NT2/D1 (cell line): ENCODE measurements around the gene TSHZ1.

Source experiments
- DNase-seq: peaks from one replicate; pipeline ENCODE4 v3.0.0-alpha.2; 2011; ENCODE audit warnings: low read depth, low spot score
- H3K27me3 ChIP-seq: 2 replicates; pipeline ENCODE4 v1.6.0; 2011; ENCODE audit warnings: mild to moderate bottlenecking; ENCODE audit not compliant: insufficient read length, insufficient read depth
- H3K36me3 ChIP-seq: 2 replicates; pipeline ENCODE4 v1.6.1; 2011; ENCODE audit warnings: mild to moderate bottlenecking, low read length, mixed read lengths; ENCODE audit not compliant: insufficient read depth, insufficient read length
- H3K4me1 ChIP-seq: 2 replicates; pipeline ENCODE4 v1.5.1; 2011; ENCODE audit not compliant: insufficient read depth, insufficient read length
- H3K4me3 ChIP-seq: 2 replicates; pipeline ENCODE4 v1.5.1; 2011; ENCODE audit warnings: low read depth; ENCODE audit not compliant: insufficient read length
- H3K9ac ChIP-seq: 2 replicates; pipeline ENCODE4 v1.6.0; 2011; ENCODE audit warnings: low read depth; ENCODE audit not compliant: insufficient read length
- H3K9me3 ChIP-seq: 2 replicates; pipeline ENCODE4 v1.5.1; 2011; ENCODE audit warnings: mild to moderate bottlenecking, low read length; ENCODE audit not compliant: insufficient read depth
- SUZ12 ChIP-seq: IDR thresholded peaks from 2 replicates; pipeline ENCODE4 v1.6.1; 2011; ENCODE audit not compliant: insufficient read length, insufficient read depth; ENCODE audit errors: extremely low read depth
- YY1 ChIP-seq: IDR thresholded peaks from 2 replicates; pipeline ENCODE4 v1.6.1; 2011; ENCODE audit not compliant: insufficient read length, insufficient read depth
- ZNF274 ChIP-seq: IDR thresholded peaks from 2 replicates; pipeline ENCODE4 v1.6.1; 2011; ENCODE audit warnings: mild to moderate bottlenecking, low read depth, low read length

The TSHZ1 gene

GRCh38 chr18:75173125-75173432, 37.5 kb upstream of the TSHZ1 start:
- H3K4me3 ChIP-seq: no peak overlapping the region
- TF ChIP-seq ZNF274 (no peak), YY1 (no peak), SUZ12 (no peak)
- no peaks in the 10 kb centered on the region for H3K27me3 ChIP-seq
- DNase-seq: no peak
- H3K36me3 ChIP-seq: no peaks in the 10 kb centered on the region
- H3K4me1 ChIP-seq: no peaks in the 10 kb centered on the region
- H3K9ac ChIP-seq: no peak overlapping the region
- H3K9me3 ChIP-seq: no peaks in the 10 kb centered on the region

DNA sequence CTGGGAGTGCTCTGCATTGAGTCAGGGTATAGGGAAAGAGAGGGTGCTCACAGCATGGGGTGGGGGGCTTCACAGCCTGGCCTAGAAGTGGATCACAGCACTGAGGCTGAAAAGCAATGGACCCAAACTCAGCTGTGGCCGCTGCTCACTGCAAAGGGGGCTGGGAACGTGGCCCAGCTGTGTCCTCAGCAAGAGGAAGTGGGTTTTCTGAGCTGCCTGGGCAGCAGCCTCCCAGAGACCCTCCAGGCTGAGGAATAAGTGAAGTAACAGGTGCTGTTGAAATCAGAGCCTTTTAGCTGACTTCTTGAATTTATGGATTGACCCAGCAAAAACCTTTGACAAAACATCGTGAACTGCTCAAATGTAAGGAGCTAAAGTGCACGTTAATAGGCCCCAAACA, 36.9 kb upstream of the TSHZ1 start:
- DNase-seq: no peak
- Histone ChIP-seq H3K9ac (no peak overlapping the region), H3K4me1 (no peaks in the 10 kb centered on the region), H3K27me3 (no peaks in the 10 kb centered on the region), H3K4me3 (no peak overlapping the region), H3K9me3 (no peaks in the 10 kb centered on the region), H3K36me3 (no peaks in the 10 kb centered on the region)
- TF ChIP-seq SUZ12 (no peak), ZNF274 (no peak), YY1 (no peak)

- no peak overlapping the region for H3K9ac ChIP-seq
- H3K36me3 ChIP-seq: no peaks in the 10 kb centered on the region
- no peaks in the 10 kb centered on the region for H3K4me1 ChIP-seq
- H3K27me3 ChIP-seq: no peaks in the 10 kb centered on the region
- H3K4me3 ChIP-seq: no peak overlapping the region
- TF ChIP-seq ZNF274 (no peak), YY1 (no peak), SUZ12 (no peak)
- no peaks in the 10 kb centered on the region for H3K9me3 ChIP-seq
- DNase-seq: no peak
Measured at GRCh38 chr18:75176849-75177248, 33.7 kb upstream of the TSHZ1 start.

GRCh38 chr18:75178376-75178775, 32.2 kb upstream of the TSHZ1 start:
- TF ChIP-seq YY1 (no peak), SUZ12 (no peak), ZNF274 (no peak)
- Histone ChIP-seq H3K9me3 (no peaks in the 10 kb centered on the region), H3K36me3 (no peaks in the 10 kb centered on the region), H3K4me3 (no peak overlapping the region), H3K4me1 (no peaks in the 10 kb centered on the region), H3K27me3 (no peaks in the 10 kb centered on the region), H3K9ac (no peak overlapping the region)
- no peak for DNase-seq

GRCh38 chr18:75179819-75180600, 30.6 kb upstream of the TSHZ1 start:
- Histone ChIP-seq H3K4me1 (no peaks in the 10 kb centered on the region), H3K27me3 (no peaks in the 10 kb centered on the region), H3K4me3 (no peak overlapping the region), H3K9me3 (no peaks in the 10 kb centered on the region), H3K36me3 (no peaks in the 10 kb centered on the region), H3K9ac (no peak overlapping the region)
- TF ChIP-seq YY1: no peak
- TF ChIP-seq SUZ12: no peak
- no peak for TF ChIP-seq ZNF274
- no peak for DNase-seq

DNA sequence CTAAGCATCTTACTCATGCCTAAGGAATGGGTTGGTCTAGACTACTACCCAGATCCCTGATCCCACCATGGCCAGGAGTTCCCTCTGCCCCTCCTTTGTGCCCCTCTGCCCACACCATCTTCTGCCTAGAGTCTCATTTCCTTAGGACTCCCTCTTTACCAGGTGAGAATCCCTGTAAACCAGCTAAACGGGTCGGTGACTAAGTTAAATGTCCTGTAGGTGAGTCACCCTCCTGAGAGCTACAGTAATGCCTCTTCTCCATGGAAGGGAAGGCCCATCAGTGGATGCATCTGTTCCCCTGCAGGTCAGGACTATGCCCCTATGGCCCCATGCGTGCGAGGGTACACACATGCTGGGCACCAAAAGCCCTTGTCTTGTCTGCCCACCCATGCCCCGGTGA, 27.1 kb upstream of the TSHZ1 start:
- no peaks in the 10 kb centered on the region for H3K4me1 ChIP-seq
- no peak overlapping the region for H3K9ac ChIP-seq
- no peaks in the 10 kb centered on the region for H3K9me3 ChIP-seq
- DNase-seq: no peak
- no peaks in the 10 kb centered on the region for H3K36me3 ChIP-seq
- H3K27me3 ChIP-seq: no peaks in the 10 kb centered on the region
- H3K4me3 ChIP-seq: no peak overlapping the region
- TF ChIP-seq YY1 (no peak), ZNF274 (no peak), SUZ12 (no peak)

DNA sequence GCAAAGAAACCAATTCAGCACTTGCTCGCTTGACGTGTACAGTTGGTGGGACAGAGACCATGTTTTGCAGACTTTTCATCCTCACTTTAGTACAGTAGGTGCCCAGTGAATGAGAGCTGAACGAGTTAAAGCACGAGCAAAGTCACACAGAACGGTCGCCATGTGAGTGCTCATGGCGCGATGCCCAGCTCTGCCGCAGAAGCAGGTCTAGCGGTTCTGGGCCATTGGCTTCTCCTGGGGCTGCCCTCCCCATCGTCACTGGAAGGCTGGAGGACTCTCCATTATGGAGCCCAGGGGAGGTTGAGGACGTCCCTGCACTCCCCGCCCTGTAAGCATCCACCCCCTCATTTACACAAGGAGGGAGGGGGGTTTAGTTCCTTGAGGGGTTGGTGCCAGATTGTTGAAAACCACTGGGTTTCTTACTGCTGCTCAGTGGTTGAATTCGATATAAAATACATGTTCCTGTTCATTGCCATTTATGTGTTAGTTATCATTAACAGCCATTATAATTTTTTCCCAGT, 26.6 kb upstream of the TSHZ1 start:
- Histone ChIP-seq H3K27me3 (no peaks in the 10 kb centered on the region), H3K4me3 (no peak overlapping the region), H3K4me1 (no peaks in the 10 kb centered on the region), H3K9ac (no peak overlapping the region), H3K9me3 (no peaks in the 10 kb centered on the region), H3K36me3 (no peaks in the 10 kb centered on the region)
- no peak for DNase-seq
- no peak for TF ChIP-seq SUZ12
- TF ChIP-seq YY1: no peak
